Heart left ventricle (tissue), 16 donors: ENCODE measurements around the gene TRPV5. TPM values are rescaled to one million over a fixed set of nuclear protein-coding genes. Genes with fewer than 3 reads are reported as not detected.

Experiments
- ATAC-seq, 4 donors: fragments of 200-7000 bp; cut with Tn5 transposase; one replicate each; pipeline ENCODE4 v1.9.1; 2020 to 2022; ENCODE audit warnings: moderate library complexity in 4 of 4, mild to moderate bottlenecking in 3 of 4, moderate number of reproducible peaks in 1 of 4
- DNase-seq, 5 donors: peaks; one replicate each; pipeline ENCODE4 v3.0.0-alpha.2; 2020
- H3K27ac ChIP-seq, 12 donors: fragments of 200-600 bp; sonication (generic) in 4 of 12; one replicate each; pipeline versions ENCODE4 v1.5.0 to v1.8.0; 2016 to 2022; ENCODE audit warnings: mild to moderate bottlenecking in 2 of 12
- H3K27me3 ChIP-seq, 9 donors: fragments of 200-600 bp; sonication (generic) in 2 of 9; one replicate each; pipeline versions ENCODE4 v1.5.1 to v1.8.0; 2016 to 2022; ENCODE audit warnings: mild to moderate bottlenecking in 3 of 9
- H3K36me3 ChIP-seq, 9 donors: fragments of 200-600 bp; sonication (generic) in 2 of 9; one replicate each; pipeline versions ENCODE4 v1.5.0 to v1.8.0; 2018 to 2022; ENCODE audit warnings: mild to moderate bottlenecking in 2 of 9
- H3K4me1 ChIP-seq, 12 donors: fragments of 200-600 bp; sonication (generic) in 4 of 12; one replicate each; pipeline versions ENCODE4 v1.5.0 to v1.8.0; 2016 to 2022; ENCODE audit warnings: mild to moderate bottlenecking in 3 of 12
- H3K4me3 ChIP-seq, 12 donors: fragments of 200-600 bp; sonication (generic) in 4 of 12; one replicate each; pipeline versions ENCODE4 v1.5.0 to v1.8.0; 2017 to 2022; ENCODE audit warnings: mild to moderate bottlenecking in 9 of 12, moderate library complexity in 4 of 12
- H3K9me3 ChIP-seq, 12 donors: fragments of 200-600 bp; sonication (generic) in 4 of 12; one replicate each; pipeline versions ENCODE4 v1.5.0 to v1.8.0; 2016 to 2022; ENCODE audit warnings: mild to moderate bottlenecking in 1 of 12
- POLR2A ChIP-seq, 2 donors: fragments of 450-650 bp; IDR thresholded peaks; one replicate each; pipeline ENCODE4 v1.6.1; 2017; ENCODE audit warnings: antibody characterized with exemption in 2 of 2, mild to moderate bottlenecking in 2 of 2, moderate library complexity in 2 of 2
- WGBS, 4 donors: extraction: QIAGEN DNeasy Blood & Tissue Kit in 2 of 4; methylation state at CpG; one replicate each; pipeline versions ENCODE4 v1.1.5 to v1.1.7; 2013 to 2018; 5-methylcytosine and 5-hydroxymethylcytosine counted together
- intact Hi-C, 10 donors: fragments of 100-400 bp; cut with DNase I; formaldehyde crosslinking; loops; one replicate each; pipeline versions ENCODE4 v1.11.1 to v1.14.2; 2022
- polyA plus RNA-seq, 2 donors: library from polyadenylated mRNA; stranded (reverse); fragments of 200-250 nt; gene quantifications; one replicate each; pipeline ENCODE4 v1.2.3, GENCODE V29; 2013
- total RNA-seq, 9 donors: library from RNA; depleted of rRNA in 2 of 9; stranded (reverse); fragments of >200 nt in 2 of 9; fragmentation: NEBNext Ultra II Directional in 3 of 9; extraction: Animal tissue kit (Norgen Biotek cat#: 25700) in 3 of 9; gene quantifications; one replicate each; pipeline versions ENCODE4 v1.1.0 to v1.2.4, GENCODE V29; 2016 to 2023
- TF ChIP-seq, protein P1 (sequence below), 12 donors: fragments of 200-600 bp; sonication (generic) in 4 of 12; IDR thresholded peaks; one replicate each; pipeline versions ENCODE4 v1.5.0 to v1.8.0; 2018 to 2022; ENCODE audit warnings: antibody characterized with exemption in 12 of 12, mild to moderate bottlenecking in 5 of 12
- donor health status: ischemic (EF 13 %, LVEDD 7.1; RV severe dilation, severe dysfunction).
- donor health status: healthy with polysubstance abuse.
- donor health status: DM: no; HTN: yes; CAD: no.
- donor health status: DM: no; HTN: no; CAD: no.
- donor health status: ischemic (EF 25% LVEDD 6.9; RV normal size, moderate dysfunction).
- donor health status: ischemic (EF 25% LVEDD 5.7; RV mildly dilated, moderate dysfunction).
- donor health status: healthy.
- donor health status: DM: yes; HTN: yes; CAD: no.
- donor health status: ischemic (EF 35%, LVEDD 5.7; RV mildly dilated, moderate dysfunction).
- donor health status: nonischemic (EF 11% LVEDD 7.7; RV severe dilation, severe dysfunction).
- donor health status: DM: yes; HTN: yes; CAD: no.
- donor health status: PGD.
- donor health status: ischemic (EF 29% LVEDD 5.4; RV normal size, mild dysfunction).
- donor health status: nonischemic (EF 23%, LVEDD 6.1; RV moderate dilation, normal function).

Gene TRPV5
- total and polyA plus RNA-seq, 11 donors = not detected

DNA sequence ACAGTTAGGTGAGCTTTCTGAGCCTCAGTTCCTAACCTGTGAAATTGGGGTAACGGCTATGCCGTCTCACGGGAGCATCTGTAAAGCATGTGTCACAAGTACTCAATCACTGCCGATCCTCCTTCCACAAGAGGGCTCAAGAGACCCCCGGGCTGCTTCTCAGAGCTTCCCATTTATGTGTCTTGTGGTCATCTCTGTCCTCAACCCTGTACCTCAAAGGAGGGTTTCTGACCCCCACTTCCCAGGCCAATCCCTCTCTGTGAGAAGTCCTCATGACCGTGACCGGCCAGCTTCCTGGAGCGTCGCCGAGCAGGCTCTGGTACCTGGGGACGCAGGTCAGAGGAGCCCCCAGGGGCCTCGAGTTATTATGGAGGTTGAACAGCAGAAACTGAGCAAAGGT is 510 bp upstream of the TRPV5 start:
- Histone ChIP-seq H3K4me3 (no peak overlapping the region), H3K27ac (no peak overlapping the region), H3K36me3 (no peaks in the 10 kb centered on the region), H3K27me3 (peaks cover 0 to 10% (median 0%) of the 10 kb centered on the region in 9 donors), H3K4me1 (no peaks in the 10 kb centered on the region), H3K9me3 (no peaks in the 10 kb centered on the region)
- DNase-seq (no peak), ATAC-seq (no peak)
- intact Hi-C loops = no loop called here
- no peak for TF ChIP-seq POLR2A (IDR thresholded peaks at IDR 0.05)
- TF ChIP-seq, protein P1, sequence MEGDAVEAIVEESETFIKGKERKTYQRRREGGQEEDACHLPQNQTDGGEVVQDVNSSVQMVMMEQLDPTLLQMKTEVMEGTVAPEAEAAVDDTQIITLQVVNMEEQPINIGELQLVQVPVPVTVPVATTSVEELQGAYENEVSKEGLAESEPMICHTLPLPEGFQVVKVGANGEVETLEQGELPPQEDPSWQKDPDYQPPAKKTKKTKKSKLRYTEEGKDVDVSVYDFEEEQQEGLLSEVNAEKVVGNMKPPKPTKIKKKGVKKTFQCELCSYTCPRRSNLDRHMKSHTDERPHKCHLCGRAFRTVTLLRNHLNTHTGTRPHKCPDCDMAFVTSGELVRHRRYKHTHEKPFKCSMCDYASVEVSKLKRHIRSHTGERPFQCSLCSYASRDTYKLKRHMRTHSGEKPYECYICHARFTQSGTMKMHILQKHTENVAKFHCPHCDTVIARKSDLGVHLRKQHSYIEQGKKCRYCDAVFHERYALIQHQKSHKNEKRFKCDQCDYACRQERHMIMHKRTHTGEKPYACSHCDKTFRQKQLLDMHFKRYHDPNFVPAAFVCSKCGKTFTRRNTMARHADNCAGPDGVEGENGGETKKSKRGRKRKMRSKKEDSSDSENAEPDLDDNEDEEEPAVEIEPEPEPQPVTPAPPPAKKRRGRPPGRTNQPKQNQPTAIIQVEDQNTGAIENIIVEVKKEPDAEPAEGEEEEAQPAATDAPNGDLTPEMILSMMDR (IDR thresholded peaks at IDR 0.05) = no peak
- WGBS, 4 donors = 64 to 75% (median 71%) methylated on average over 12 of the region's 12 CpGs

- TF ChIP-seq, protein P1 (IDR thresholded peaks at IDR 0.05) = no peak
- TF ChIP-seq POLR2A (IDR thresholded peaks at IDR 0.05) = no peak
- no peaks in the 10 kb centered on the region for H3K36me3 ChIP-seq
- no peaks in the 10 kb centered on the region for H3K4me1 ChIP-seq
- no peaks in the 10 kb centered on the region for H3K9me3 ChIP-seq
- H3K4me3 ChIP-seq = no peak overlapping the region
- no peak for DNase-seq
- peaks cover 0 to 10% (median 0%) of the 10 kb centered on the region in 9 donors for H3K27me3 ChIP-seq
- intact Hi-C loops = no loop called here
- no peak for ATAC-seq
- H3K27ac ChIP-seq = no peak overlapping the region
- WGBS, 4 donors = 82 to 91% (median 85%) methylated on average over 7 of the region's 7 CpGs
Measured at GRCh38 chr7:142933092-142933475, 462 bp downstream of the TRPV5 start.

DNA sequence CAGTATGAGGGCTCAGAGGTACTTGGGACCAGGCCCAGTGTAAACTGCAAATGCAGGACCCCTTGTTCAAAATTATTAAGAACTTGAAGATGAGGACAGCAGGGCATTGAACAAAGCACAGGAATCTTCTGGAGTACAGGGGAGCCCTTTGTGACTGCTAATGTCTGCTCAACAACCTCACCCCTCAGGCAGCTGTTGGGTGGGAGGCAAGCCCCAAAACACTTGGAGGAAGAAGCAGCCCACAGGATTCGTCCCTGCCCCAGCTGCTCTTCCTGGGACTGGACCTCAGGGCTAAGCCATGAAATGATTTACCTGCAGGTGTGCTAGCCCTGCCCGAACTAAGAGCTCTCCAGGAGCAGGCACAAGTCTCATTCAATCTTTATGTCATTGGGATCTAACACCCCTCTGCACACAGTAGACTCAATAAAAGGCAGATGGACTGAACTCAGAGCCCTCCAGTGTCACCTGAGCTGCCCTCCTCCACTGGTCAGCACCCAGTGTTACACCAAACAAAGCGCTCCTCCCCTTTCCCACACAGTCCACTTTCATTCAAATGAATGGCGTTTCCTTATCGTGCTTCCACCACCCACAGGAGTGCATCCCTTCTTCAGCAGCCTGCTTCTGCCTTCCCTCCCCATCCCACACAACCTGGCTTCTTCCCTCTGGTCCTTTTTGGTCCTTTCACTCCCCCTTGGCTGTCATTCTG is 1.0 kb downstream of the TRPV5 start:
- TF ChIP-seq, protein P1 (IDR thresholded peaks at IDR 0.05) = no peak
- no peak for TF ChIP-seq POLR2A (IDR thresholded peaks at IDR 0.05)

DNA sequence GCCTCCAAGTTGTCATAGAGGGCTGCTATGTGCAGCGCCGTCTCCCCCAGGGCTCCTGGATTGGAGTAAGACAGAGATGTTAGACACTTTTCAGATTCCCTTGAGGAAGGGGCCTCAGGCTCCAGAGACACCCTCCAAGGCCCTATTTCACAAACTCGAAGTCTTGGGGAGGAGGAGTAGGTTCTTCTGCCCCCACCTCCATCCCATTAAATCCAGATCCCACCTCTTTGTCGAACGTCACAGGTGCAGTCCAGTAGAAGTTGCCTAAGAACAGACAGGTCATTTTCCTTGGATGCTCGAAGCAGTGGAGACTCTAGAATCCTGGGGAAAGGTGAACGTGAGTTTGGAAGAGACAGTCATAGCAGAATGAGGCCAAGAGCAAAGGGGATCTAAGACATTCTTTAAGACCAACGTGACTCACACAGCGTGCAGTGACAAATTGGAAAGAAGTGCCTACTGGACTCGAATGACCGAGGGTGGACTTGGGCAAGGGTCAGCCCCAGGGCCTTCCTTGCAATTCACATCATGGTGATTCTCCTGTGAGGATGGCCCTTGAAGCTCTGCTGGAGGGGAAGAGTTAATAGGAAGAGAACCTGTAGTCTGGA is 3.3 kb downstream of the TRPV5 start:
- Histone ChIP-seq H3K27ac (no peak overlapping the region), H3K4me1 (peaks cover 0 to 8% (median 0%) of the 10 kb centered on the region in 12 donors), H3K36me3 (no peaks in the 10 kb centered on the region), H3K9me3 (no peaks in the 10 kb centered on the region), H3K27me3 (peaks cover 0 to 10% (median 0%) of the 10 kb centered on the region in 9 donors), H3K4me3 (no peak overlapping the region)
- 83 to 87% (median 86%) methylated on average over 9 to 11 of the region's 11 CpGs for WGBS, 4 donors
- TF ChIP-seq POLR2A (IDR thresholded peaks at IDR 0.05) = no peak
- DNase-seq (no peak), ATAC-seq (no peak)
- intact Hi-C loops = no loop called here

More for the DNA sequence above, 1.0 kb downstream of the TRPV5 start:
- H3K4me1 ChIP-seq = no peaks in the 10 kb centered on the region
- WGBS, 4 donors = 50 to 57% (median 54%) methylated on average over 5 of the region's 5 CpGs
- ATAC-seq (no peak), DNase-seq (no peak)
- no peaks in the 10 kb centered on the region for H3K9me3 ChIP-seq
- H3K4me3 ChIP-seq = no peak overlapping the region
- H3K27ac ChIP-seq = no peak overlapping the region
- H3K27me3 ChIP-seq = peaks cover 0 to 10% (median 0%) of the 10 kb centered on the region in 9 donors
- no peaks in the 10 kb centered on the region for H3K36me3 ChIP-seq
- intact Hi-C loops = no loop called here
